Tibial nerve (tissue), 3 donors: ENCODE data around the gene NAA38.

Source experiments
- POLR2A ChIP-seq, 2 donors: fragments of 450-650 bp; IDR thresholded peaks; one replicate each; pipeline ENCODE4 v1.6.1; 2017; ENCODE audit warnings: antibody characterized with exemption in 2 of 2, mild to moderate bottlenecking in 2 of 2, moderate library complexity in 2 of 2
- TF ChIP-seq, protein P1 (sequence below), 5 experiments: fragments of 200-600 bp in 3 of 5; fragments of 450-650 bp in 2 of 5; sonication (generic) in 3 of 5; IDR thresholded peaks; one replicate each; pipeline ENCODE4 v1.5.1; 2016 to 2019; ENCODE audit warnings: antibody characterized with exemption in 5 of 5, mild to moderate bottlenecking in 3 of 5, moderate library complexity in 2 of 5

DNA sequence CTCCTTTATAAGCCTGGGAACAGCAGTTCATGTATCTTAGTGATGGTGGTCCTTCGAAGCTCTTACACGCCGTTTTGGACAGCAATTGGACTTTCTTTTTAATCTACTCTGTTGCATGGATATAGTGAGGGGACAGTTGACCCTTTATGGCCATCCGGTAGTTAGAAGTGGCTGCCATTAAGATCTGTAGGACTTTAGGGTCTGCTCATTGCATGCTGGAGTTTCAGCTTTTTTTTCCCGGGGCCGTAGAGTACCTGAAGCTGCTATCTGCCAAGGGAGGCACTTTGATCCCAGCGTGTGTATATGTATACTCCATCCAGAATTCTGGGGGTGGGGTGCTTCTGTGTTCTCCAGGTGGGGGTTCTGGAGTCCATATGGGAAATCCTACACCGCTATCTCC lies 1.7 kb upstream of the NAA38 start:
- TF ChIP-seq, protein P1, sequence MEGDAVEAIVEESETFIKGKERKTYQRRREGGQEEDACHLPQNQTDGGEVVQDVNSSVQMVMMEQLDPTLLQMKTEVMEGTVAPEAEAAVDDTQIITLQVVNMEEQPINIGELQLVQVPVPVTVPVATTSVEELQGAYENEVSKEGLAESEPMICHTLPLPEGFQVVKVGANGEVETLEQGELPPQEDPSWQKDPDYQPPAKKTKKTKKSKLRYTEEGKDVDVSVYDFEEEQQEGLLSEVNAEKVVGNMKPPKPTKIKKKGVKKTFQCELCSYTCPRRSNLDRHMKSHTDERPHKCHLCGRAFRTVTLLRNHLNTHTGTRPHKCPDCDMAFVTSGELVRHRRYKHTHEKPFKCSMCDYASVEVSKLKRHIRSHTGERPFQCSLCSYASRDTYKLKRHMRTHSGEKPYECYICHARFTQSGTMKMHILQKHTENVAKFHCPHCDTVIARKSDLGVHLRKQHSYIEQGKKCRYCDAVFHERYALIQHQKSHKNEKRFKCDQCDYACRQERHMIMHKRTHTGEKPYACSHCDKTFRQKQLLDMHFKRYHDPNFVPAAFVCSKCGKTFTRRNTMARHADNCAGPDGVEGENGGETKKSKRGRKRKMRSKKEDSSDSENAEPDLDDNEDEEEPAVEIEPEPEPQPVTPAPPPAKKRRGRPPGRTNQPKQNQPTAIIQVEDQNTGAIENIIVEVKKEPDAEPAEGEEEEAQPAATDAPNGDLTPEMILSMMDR (IDR thresholded peaks at IDR 0.05), result no peak
- no peak for TF ChIP-seq POLR2A (IDR thresholded peaks at IDR 0.05)
